Measurements from ENCODE around the gene LARP7. TPM values are rescaled to one million over a fixed set of nuclear protein-coding genes. Genes with fewer than 3 reads are reported as not detected.

The LARP7 gene
- total RNA-seq, 1 experiment from 2014 or later: 22.9 TPM

Other genes starting within 250 kb of the LARP7 start
- gene NEUROG2, start 121.0 kb upstream of the LARP7 start, total RNA-seq (2014; rRNA removed; shearing (Covaris generic)): not detected in 2 replicates
- 7.1 and 10.4 TPM in 2 replicates for gene ZGRF1, start 234 bp upstream of the LARP7 start, total RNA-seq (2014; rRNA removed; shearing (Covaris generic))

Measured in H4 (cell line).